NCI-H146 treated with DMSO at 0.1 percent for 48 hours (cell line): Measurements from ENCODE around the gene CDH16.
"Not testable (repeated sequence)": the region's sequence is repeated elsewhere in the genome, so short reads cannot be mapped to it uniquely, and the experiment has no call there.

ENCODE experiments used
- DNase-seq: peaks from one replicate; lab custom pipeline; 2025; ENCODE audit not compliant: unreplicated experiment; lab: John Stamatoyannopoulos, UW

Gene CDH16

DNA sequence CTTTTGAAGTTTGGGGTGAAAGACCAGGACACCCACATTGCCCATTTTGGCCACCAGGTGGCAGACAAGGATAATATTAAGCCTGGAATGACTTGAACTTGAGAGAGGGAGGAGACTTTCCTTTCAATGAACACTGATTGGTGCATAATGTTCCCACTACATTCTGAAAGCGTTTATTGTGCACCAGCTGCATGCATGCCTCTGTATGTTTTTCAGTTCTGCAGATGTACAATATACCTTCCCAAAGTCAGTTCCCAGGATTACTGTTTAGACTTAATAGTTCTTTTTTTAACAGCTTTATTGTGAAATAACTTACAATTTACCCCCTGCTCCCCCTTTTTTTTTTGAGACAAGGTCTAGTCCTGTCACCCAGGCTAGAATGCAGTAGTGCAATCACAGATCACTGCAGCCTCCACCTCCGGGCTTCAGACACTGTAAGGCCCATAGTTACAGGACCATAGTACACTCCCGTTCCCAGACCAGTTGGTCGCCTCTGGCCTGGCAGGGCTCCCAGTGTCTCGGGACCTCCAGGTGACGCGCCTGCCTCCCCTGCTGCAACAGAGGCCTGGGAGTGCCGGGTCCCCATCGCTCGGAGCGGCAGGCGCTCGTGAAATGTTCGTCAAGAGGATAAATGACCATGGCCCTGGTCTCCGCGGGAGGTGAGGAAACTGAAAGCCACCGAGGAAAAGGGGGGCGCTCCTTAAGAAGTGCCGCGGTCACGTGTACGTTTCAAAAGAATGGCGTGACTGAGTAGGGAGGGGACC is 28.8 kb upstream of the CDH16 start:
- peak; percentile 29 for DNase-seq

DNA sequence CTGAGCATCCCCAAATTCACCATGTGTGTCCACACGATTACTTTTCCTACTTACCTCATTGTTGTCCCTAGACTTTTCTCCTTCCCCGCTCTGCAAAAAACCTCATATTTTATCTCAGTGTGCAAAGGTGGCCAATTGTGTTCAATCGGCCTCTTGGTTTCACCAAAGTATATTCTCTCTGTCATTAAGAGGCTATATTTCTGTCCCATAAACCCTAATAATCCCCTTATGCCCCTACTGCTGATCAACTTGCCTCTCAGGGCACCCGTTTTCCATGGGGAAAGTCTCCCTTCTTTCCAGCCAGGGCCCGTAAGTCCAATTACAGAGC is 28.3 kb upstream of the CDH16 start:
- no peak for DNase-seq

DNA sequence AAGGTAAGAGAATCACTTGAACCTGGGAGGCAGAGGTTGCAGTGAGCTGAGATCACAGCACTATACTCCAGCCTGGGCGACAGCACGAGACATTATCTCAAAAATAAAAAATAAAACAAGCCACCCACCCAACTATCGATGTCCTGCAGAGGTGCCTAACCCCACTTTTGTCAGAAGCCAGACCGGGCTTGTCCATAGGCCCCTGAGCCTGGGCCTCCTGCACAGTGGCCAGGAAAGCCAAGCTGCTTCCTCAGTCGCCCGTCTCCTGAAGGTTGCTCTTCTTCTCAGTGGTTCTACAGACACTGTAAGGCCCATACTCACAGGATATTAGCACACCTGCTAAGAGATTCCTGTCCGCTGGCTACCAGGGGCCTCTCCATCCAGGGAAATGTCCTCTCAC is 27.9 kb upstream of the CDH16 start:
- DNase-seq = no peak

DNA sequence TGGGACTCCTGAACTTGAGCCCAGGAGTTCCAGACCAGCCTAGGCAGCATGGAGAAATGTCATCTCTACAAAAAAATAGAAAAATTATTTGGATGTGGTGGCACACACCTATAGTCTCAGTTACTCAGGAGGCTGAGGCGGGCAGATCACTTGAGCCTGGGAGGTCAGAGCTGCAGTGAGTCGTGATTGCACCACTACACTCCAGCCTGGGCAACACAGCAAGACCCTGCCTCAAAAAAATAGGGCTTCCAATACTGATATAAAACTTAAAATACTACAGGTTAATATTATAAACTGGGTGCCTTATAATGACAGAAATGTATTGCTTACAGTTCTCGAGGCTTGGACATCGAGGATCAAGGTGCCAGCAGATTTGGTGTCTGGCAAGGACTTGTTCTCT is 27.3 kb upstream of the CDH16 start:
- DNase-seq = no peak

DNA sequence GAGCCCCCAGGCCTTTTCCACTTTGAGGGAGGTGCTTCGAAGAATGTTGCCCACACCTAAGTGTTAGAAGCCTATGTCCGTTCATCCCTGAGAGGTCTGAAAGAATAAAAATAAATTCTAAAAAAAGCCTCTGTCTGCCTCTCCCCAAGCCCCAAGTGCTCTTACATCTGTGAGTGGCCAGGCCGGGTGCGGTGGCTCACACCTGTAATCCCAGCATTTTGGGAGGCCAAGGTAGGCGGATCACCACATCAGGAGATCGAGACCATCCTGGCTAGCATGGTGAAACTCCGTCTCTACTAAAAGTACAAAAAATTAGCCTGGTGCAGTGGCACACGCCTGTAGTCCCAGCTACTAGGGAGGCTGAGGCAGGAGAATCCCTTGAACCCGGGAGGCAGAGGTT is 26.3 kb upstream of the CDH16 start:
- DNase-seq = not testable (repeated sequence)

DNA sequence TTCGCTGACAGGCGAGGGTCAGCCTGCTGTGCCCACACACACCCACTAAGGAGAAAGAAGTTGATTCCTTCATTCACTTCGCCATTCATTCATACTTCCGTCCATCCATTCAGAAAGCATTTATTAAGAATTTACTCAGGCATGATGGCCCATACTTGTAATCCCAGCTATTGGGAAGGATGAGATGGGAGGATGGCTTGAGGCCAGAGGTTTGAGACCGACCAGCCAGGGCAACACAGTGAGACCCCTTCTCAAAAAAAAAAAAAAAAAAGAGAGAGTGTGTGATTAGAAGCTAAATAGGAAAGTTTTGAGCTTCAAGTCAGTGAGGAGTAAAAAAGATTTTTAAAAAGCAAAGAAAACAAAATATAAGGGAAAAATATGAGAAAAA is 25.4 kb upstream of the CDH16 start:
- DNase-seq = no peak

DNA sequence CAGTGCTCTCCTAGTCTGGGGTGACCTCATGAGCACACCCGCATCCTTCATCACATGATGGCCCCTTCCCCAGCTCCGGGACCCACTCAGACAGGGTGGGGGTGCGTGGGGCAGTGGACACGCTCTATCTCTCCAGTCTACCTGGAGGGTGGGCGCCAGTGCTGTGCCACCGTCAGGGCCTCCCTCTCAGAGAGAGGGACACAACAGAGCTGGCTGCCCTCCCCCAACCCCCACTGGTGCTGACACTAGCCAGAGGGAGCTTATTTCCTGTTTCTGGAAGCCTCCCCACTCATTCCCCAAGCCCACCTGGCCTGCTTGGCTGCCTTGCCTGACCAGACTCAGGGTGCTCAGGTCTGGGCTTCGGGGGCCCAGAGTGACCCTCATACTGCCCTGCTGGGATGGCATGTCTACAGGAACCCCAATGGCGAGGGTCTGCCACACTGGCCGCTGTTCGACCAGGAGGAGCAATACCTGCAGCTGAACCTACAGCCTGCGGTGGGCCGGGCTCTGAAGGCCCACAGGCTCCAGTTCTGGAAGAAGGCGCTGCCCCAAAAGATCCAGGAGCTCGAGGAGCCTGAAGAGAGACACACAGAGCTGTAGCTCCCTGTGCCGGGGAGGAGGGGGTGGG is 24.9 kb upstream of the CDH16 start:
- DNase-seq = no peak

DNA sequence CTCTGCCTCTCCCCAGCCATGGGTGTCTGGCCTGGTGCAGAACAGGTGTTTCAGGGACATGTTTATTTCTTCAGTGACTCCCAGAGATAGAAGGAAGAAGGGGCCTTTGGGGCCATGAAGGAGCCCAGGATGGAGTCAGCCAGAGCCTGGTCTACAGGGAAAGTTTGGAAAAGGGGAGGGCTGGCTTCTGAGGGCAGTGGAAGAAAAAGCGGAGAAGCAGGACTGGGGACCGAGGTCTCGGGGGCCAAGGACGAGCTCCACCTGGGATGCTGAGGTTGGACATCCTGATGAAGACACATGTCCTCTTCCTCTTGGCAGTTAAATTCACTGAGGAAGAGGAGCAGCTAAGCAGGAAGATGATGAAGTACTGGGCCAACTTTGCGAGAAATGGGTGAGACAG is 24.3 kb upstream of the CDH16 start:
- no peak for DNase-seq

DNA sequence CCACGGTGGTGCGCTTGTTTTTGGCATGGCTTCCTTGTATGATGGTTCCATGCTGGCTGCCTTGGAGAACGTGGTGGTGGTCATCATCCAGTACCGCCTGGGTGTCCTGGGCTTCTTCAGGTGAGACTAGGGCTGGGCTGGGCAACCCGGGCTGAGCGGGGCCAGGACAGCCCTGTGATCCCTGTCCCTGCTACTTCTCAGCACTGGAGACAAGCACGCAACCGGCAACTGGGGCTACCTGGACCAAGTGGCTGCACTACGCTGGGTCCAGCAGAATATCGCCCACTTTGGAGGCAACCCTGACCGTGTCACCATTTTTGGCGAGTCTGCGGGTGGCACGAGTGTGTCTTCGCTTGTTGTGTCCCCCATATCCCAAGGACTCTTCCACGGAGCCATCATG is 21.6 kb upstream of the CDH16 start:
- DNase-seq = no peak

DNA sequence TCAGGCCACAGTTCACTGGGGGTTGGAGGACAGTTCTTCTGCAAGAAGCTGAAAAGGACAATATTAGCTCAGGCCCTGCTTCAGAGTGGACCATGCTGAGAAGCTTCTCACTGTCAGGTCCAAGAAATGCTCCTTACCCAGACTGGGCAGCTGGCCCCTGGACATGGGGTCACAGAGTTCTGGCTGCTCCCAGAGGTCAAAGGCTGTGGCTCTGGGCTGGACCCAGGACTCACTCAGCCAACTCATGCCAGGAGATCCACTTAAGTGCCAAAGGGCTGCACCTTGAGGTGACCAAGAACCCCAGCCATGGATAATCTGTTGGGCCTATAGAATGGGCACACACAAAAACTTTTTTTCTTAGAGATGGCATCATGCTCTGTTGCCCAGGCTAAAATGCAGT is 20.7 kb upstream of the CDH16 start:
- no peak for DNase-seq

DNA sequence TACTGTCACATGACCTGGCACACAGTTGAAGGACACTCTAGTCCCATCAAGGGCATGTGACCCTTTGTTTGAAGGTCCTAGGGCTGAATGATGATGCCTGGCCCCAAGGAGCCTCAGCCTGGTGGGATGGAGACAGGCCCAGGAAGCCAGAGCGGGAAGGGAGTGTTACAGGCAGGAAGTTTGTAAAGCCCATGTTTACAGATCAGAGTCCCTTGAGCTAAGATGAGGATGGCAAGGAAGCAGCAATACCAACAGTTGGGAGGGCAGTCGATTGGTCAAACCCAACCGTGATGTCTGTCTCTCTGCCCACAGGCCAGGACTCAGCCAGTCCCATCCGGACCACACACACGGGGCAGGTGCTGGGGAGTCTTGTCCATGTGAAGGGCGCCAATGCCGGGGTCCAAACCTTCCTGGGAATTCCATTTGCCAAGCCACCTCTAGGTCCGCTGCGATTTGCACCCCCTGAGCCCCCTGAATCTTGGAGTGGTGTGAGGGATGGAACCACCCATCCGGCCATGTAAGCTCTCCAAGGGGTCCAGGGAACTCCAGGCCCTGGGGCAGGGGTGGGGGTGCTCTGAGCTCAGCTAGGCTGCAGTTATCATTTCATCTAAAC is 19.1 kb upstream of the CDH16 start:
- DNase-seq = no peak

DNA sequence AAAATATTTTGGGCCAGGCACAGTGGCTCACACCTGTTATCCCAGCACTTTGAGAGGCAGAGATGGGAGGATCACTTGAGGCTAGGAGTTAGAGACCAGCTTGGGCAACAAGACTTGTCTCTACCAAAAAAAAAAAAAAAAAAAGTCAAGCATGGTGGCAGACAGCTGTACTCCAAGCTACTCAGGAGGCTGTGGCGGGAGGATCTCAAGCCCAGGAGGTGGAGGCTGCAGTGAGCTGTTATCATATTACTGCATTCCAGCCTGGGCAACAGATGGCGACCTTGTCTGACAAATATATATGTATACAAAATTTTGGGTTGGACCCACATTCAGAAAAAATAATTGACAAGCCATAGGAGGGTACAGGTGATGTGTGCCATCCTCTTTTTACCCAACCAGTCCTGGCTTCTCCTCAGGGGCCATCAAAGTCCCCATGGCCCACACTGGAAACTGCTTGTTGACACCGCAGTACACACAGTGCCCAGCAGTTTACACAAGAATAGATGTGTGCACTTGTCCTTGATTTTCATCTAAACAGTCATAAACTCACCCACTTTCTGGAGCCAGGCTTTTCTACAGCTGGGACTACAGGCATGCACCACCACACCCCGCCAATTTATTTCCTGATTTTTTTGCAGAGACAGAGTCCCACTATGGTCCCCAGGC is 18.3 kb upstream of the CDH16 start:
- no peak for DNase-seq

DNA sequence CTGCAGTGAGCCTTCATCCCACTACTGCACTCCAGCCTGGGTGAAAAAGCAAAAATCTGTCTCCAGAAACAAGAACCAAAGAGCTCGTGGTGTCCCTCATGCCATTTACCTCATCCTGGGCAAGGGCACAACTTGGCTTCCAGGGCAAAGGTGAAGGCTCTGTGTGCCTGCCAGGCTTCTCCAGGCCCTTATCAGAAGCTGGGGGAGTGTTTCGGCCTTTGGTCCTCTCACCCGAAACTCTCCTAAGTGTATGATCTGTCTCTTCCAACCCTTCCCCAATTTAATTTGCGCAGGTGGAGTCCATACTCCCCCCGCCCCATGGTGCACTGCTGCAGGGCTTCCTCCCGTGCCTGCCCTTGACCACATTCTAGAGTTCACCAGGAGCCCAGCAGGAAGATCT is 17.8 kb upstream of the CDH16 start:
- no peak for DNase-seq

DNA sequence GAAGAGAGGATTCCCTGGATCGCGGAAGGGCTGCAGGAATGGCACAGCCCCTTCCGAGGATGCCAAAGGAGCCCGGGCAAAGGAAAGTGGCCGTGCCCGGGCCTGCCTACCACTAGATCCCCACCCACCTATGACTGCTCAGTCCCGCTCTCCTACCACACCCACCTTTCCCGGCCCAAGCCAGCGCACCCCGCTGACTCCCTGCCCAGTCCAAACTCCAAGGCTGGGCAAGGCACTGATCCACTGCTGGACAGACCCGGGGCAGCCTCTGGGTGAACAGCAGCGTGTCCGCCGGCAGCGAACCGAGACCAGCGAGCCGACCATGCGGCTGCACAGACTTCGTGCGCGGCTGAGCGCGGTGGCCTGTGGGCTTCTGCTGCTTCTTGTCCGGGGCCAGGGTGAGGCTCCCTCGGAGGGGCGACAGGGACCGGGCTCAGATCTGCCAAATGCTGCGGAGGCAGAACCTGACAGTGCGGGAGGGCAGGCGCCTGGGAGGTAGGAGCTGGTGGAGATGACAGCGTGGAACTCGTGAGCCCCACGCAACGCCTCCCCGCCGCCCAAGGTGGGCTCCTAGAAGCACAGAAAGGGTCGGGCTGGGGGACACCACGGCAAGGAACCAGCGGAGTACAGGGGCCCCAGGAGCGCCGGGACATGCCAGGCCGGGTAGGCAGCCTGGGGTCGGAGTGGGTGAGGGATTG is 16.8 kb upstream of the CDH16 start, which contains the start of gene CES2:
Gene CES2, plus strand, starts transcription at position 203 of the 698 bp plus-strand sequence. Its CDS starts 120 bp downstream, at position 323.
- no peak for DNase-seq

DNA sequence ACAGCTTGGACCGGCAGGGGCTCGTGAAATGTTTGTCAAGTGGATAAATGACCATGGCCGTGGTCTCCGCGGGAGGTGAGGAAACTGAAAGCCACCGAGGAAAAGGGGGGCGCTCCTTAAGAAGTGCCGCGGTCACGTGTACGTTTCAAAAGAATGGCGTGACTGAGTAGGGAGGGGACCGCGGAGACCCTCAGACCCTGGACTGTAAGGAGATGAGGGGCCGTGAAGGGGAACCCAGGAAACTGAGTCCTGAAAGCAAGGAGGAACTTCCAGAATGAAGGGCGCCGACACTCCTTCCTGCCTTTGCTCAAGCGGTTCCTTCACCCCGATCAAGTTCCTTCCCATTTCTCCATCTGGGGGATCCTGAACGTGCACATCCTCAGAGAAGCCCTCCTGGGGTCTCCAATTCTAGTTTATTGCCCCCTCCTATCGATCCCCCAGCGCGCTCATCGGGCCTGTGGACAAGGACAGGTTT is 16.2 kb upstream of the CDH16 start:
- not testable (repeated sequence) for DNase-seq

DNA sequence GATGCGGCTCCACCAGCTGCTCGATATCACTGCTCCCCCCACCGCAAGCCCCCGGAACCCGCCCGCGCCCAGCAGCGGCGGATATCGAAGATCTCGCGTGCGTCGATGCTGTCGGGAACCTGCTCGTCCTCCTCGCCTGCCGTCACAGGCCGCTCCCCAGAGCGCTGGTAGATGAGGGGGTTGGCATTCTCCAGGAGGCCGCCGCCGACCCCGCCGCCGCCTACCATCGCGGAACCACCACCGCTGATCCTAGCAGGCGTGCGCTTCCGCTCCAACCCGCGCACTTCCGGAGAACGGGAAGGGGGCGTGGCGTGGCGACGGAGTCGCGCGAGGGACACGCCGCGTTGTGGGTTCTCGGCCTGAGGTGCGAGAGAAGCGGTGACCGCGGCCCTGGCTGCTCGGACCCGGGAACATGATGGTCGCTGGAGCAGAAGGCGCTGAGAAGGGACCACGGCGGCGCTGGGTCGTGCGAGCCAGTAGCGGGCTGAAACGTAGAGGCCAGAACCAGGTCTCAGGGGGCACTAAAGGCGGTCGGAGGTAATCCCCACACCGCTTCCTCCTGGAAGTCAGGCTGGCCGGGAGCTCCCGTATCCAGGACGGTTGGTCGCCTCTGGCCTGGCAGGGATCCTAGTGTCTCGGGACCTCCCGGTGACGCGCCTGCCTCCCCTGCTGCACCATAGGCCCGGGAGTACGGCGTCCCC is 15.6 kb upstream of the CDH16 start, which contains the start of gene CIAO2B:
Gene CIAO2B, minus strand, starts transcription at position 265 of the 701 bp plus-strand sequence. Its CDS starts 38 bp downstream, at position 227.
- DNase-seq = peak; percentile 39

DNA sequence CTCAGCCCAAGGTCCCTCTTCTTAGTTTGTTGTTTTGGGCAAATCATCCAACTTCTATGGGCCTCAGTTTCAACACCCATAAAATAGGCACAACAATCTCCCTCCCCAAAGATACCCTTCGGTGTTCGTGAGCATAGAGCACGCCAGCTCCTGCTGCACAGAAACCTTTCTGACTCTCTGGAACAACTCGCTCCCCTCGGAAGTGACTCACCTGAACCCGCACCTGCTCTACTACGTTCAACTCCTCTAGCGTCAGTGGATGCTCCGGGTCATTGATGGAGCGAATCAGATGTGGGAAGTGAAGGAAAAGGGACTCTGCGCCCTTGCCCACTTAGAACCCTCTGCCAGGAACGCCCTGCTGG is 15.1 kb upstream of the CDH16 start:
- DNase-seq = no peak

DNA sequence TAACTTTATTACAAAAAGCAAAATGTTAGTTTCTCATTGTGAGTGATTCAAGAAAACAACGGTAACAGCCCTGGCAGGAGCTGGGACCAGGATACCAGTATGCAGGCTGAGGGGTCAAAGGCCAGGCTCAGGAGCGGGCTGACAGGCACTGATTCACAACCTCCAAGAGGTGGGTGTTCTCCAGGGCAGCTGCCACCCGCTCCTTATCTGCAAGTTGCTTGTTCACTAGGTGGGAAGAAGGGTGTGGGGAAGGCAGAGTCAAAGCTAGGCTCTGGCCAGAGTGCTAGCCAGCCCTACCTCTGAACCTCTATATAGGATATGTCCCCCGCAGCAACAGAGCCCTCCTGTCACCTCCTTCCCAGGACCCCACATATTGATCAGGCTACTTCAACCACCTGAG is 13.4 kb upstream of the CDH16 start:
- no peak for DNase-seq

DNA sequence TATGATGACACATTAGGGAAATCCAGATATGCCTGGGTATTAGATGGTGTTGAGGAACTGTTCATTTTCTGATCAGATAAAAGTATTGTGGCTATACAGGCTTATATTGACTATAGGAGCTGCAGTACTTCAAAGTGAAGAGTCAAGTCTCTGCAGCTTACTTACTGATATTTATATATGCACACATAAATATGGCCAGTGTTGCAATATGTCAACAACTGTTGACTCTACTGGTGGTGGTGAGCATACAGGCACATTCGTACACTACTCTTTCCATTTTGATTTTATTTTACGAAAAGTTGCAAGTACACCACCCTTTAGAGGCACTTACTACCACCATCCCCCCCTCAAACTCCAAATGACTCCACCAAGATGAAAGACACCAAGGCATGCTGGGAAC is 13.0 kb upstream of the CDH16 start:
- DNase-seq = no peak

DNA sequence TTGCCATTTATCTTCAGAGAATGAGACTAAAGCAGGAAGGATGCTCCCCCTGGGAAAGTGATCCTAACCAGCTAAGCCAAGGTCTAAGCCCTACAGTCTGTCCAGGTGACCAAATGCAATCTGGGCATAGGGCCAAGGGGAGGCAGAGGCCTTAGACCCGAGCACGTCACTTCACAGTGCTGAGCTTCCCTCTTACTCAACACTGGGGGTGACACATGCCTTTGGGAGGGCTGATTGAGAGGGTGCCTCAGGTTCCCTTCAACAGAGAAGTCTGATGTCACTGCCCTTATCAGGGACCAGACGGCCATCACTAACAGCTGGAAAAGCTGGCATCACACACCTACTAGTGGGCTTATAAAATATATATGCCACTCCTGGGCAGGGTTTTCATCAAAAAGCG is 11.5 kb upstream of the CDH16 start:
- DNase-seq = no peak
